ENCODE results near the gene LRP1-AS.

The LRP1-AS gene

GRCh38 chr12:57181561-57182155 is 34.2 kb upstream of the LRP1-AS start:
- POLR2A ChIA-PET (ENCODE audit: low non-redundant PET): no interaction called here

GRCh38 chr12:57181072-57181471 is 33.7 kb upstream of the LRP1-AS start:
- POLR2A ChIA-PET (ENCODE audit: low non-redundant PET): no interaction called here
- peak overlapping the region; percentile 64 for H3K27ac ChIP-seq
- DNase-seq (ENCODE audit: low spot score): no peak
- TF ChIP-seq CTCF (conservative IDR thresholded peaks at IDR 0.05; ENCODE audit: low read depth): no peak
- CTCF ChIA-PET: interaction anchor here (9.6 kb wide), 1 partner anchor 55 kb away, joined by 89 read pairs; the partner anchor contains the start of gene LRP1

More at GRCh38 chr12:57181561-57182155, 34.2 kb upstream of the LRP1-AS start:
- TF ChIP-seq CTCF (conservative IDR thresholded peaks at IDR 0.05; ENCODE audit: low read depth): no peak
- peak overlapping the region; percentile 64 for H3K27ac ChIP-seq
- CTCF ChIA-PET: interaction anchor here (0.7 to 9.6 kb wide), 3 partner anchors 14 to 65 kb away, joined by 3 to 89 read pairs (median 4); partner anchors contain the start of gene LRP1
- DNase-seq (ENCODE audit: low spot score): no peak

GRCh38 chr12:57180321-57180989 is 33.0 kb upstream of the LRP1-AS start:
- POLR2A ChIA-PET (ENCODE audit: low non-redundant PET): no interaction called here
- CTCF ChIA-PET: interaction anchor here (0.6 to 9.6 kb wide), 3 partner anchors 29 to 308 kb away, joined by 4 to 89 read pairs (median 5); partner anchors contain the start of gene LRP1
- TF ChIP-seq CTCF (conservative IDR thresholded peaks at IDR 0.05; ENCODE audit: low read depth): no peak
- H3K27ac ChIP-seq: peak overlapping the region; percentile 64
- DNase-seq (ENCODE audit: low spot score): no peak

- no peak for TF ChIP-seq CTCF (conservative IDR thresholded peaks at IDR 0.05; ENCODE audit: low read depth)
- H3K27ac ChIP-seq: peak overlapping the region; percentile 64
- DNase-seq (ENCODE audit: low spot score): no peak
- CTCF ChIA-PET: interaction anchor here (0.6 to 9.6 kb wide), 5 partner anchors 28 to 309 kb away, joined by 4 to 89 read pairs (median 4); partner anchors contain the start of gene LRP1
- POLR2A ChIA-PET (ENCODE audit: low non-redundant PET): no interaction called here
These were observed 32.1 kb upstream of the LRP1-AS start for GRCh38 chr12:57179331-57180086.

GRCh38 chr12:57178213-57178612 is 30.8 kb upstream of the LRP1-AS start:
- DNase-seq (ENCODE audit: low spot score): no peak
- POLR2A ChIA-PET (ENCODE audit: low non-redundant PET): no interaction called here

More at GRCh38 chr12:57178213-57178612, 30.8 kb upstream of the LRP1-AS start:
- peak overlapping the region; percentile 97 for H3K27ac ChIP-seq
- no peak for TF ChIP-seq CTCF (conservative IDR thresholded peaks at IDR 0.05; ENCODE audit: low read depth)
- CTCF ChIA-PET: interaction anchor here (1.0 to 9.6 kb wide), 2 partner anchors 53 to 66 kb away, joined by 4 to 89 read pairs; partner anchors contain the start of gene LRP1
